Lower leg skin (tissue), 4 donors: ENCODE measurements around the gene RIT1. TPM values are rescaled to one million over a fixed set of nuclear protein-coding genes. Genes with fewer than 3 reads are reported as not detected.
A peak's percentile ranks its signal among the peaks of the same experiment; 100 is the strongest.

Experiments
- DNase-seq, 2 donors: peaks; one replicate each; pipeline ENCODE4 v3.0.0-alpha.2; 2019; ENCODE audit warnings: low spot score in 2 of 2
- H3K4me3 ChIP-seq: fragments of 200-600 bp; sonication (generic); 2 replicates; pipeline ENCODE4 v1.5.1; 2017; ENCODE audit warnings: mild to moderate bottlenecking, low read depth; ENCODE audit not compliant: poor library complexity, severe bottlenecking
- CTCF ChIP-seq, 3 donors: fragments of 450-650 bp; IDR thresholded peaks; one replicate each; pipeline ENCODE4 v1.5.1; 2016; ENCODE audit warnings: antibody characterized with exemption in 3 of 3, mild to moderate bottlenecking in 3 of 3, moderate library complexity in 2 of 3
- POLR2A ChIP-seq, 2 donors: fragments of 450-650 bp; IDR thresholded peaks; one replicate each; pipeline ENCODE4 v1.6.1; 2016 to 2017; ENCODE audit warnings: antibody characterized with exemption in 2 of 2, mild to moderate bottlenecking in 1 of 2, moderate library complexity in 1 of 2
- WGBS, 2 donors: methylation state at CpG; one replicate each; pipeline ENCODE4 v1.1.5; 2018; 5-methylcytosine and 5-hydroxymethylcytosine counted together
- intact Hi-C: fragments of 100-400 bp; cut with DNase I; formaldehyde crosslinking; loops from one replicate; pipeline ENCODE4 v1.15.0; 2023; ENCODE audit warnings: low total_unique reads
- total RNA-seq, 4 donors: library from RNA; depleted of rRNA; stranded (reverse); fragments of >200 nt; gene quantifications; one replicate each; pipeline ENCODE4 v1.1.0, GENCODE V29; 2016

Gene RIT1
- total RNA-seq, 4 donors from 2014 or later: 16.1 to 34.2 (median 24.2) TPM

- 68 to 73% methylated on average over 6 of the region's 6 CpGs for WGBS, 2 donors
- TF ChIP-seq CTCF (IDR thresholded peaks at IDR 0.05): no peak
- TF ChIP-seq POLR2A (IDR thresholded peaks at IDR 0.05): no peak
- DNase-seq: no peak
- H3K4me3 ChIP-seq: no peak overlapping the region
- intact Hi-C loops: no loop called here
Observed at GRCh38 chr1:155913969-155914757, 3.0 kb upstream of the RIT1 start.

- 79 to 84% methylated on average over 11 of the region's 11 CpGs for WGBS, 2 donors
- no peak overlapping the region for H3K4me3 ChIP-seq
- TF ChIP-seq CTCF (IDR thresholded peaks at IDR 0.05) (no peak), POLR2A (IDR thresholded peaks at IDR 0.05) (no peak)
- DNase-seq: peak in 1 of 2 donors; percentile 78
- intact Hi-C loops: no loop called here
Observed at GRCh38 chr1:155912056-155912536, 947 bp upstream of the RIT1 start.

GRCh38 chr1:155910621-155911121, 478 bp downstream of the RIT1 start:
- peak overlapping the region; percentile 39 for H3K4me3 ChIP-seq
- 1 to 2% methylated on average over 11 of the region's 11 CpGs for whole genome bisulfite sequencing, 2 donors
- DNase-seq: peak; percentile 18 to 68
- no peak for TF ChIP-seq CTCF (IDR thresholded peaks at IDR 0.05)
- TF ChIP-seq POLR2A (IDR thresholded peaks at IDR 0.05): no peak
- intact Hi-C loops: no loop called here

GRCh38 chr1:155909894-155910293, 1.3 kb downstream of the RIT1 start:
- H3K4me3 ChIP-seq: no peak overlapping the region
- intact Hi-C loops: no loop called here
- 53 to 65% methylated on average over 4 of the region's 4 CpGs for WGBS, 2 donors
- TF ChIP-seq POLR2A (IDR thresholded peaks at IDR 0.05): no peak
- TF ChIP-seq CTCF (IDR thresholded peaks at IDR 0.05): no peak
- peak; percentile 40 to 59 for DNase-seq

- TF ChIP-seq CTCF (IDR thresholded peaks at IDR 0.05): no peak
- TF ChIP-seq POLR2A (IDR thresholded peaks at IDR 0.05): no peak
- DNase-seq: no peak
- intact Hi-C loops: no loop called here
- H3K4me3 ChIP-seq: no peak overlapping the region
- 95 to 96% methylated on average over 12 of the region's 12 CpGs for WGBS, 2 donors
Observed at GRCh38 chr1:155904261-155904660, 6.9 kb downstream of the RIT1 start.
